Daoy (cell line): ENCODE measurements around the gene TMX4. TPM values are rescaled to one million over a fixed set of nuclear protein-coding genes. Genes with fewer than 3 reads are reported as not detected.

ENCODE experiments used
- DNase-seq: peaks from one replicate; pipeline ENCODE4 v3.0.0-alpha.2; 2015; ENCODE audit warnings: low read depth
- total RNA-seq: library from RNA; depleted of rRNA; stranded (reverse); fragments of >200 nt; shearing (Covaris generic); gene quantifications from 2 replicates; pipeline ENCODE4 v1.2.3, GENCODE V29; 2014

TMX4 gene
- total RNA-seq, 1 experiment from 2014 or later: 10.2 TPM

GRCh38 chr20:8019998-8020247 lies 362 bp upstream of the TMX4 start:
- no peak for DNase-seq

- DNase-seq: peak; percentile 68
These were observed 659 bp downstream of the TMX4 start for GRCh38 chr20:8018958-8019245.

- DNase-seq: no peak
These were observed 6.8 kb downstream of the TMX4 start for GRCh38 chr20:8012724-8013123.

GRCh38 chr20:8008733-8009132 lies 10.8 kb downstream of the TMX4 start:
- DNase-seq: no peak

DNA sequence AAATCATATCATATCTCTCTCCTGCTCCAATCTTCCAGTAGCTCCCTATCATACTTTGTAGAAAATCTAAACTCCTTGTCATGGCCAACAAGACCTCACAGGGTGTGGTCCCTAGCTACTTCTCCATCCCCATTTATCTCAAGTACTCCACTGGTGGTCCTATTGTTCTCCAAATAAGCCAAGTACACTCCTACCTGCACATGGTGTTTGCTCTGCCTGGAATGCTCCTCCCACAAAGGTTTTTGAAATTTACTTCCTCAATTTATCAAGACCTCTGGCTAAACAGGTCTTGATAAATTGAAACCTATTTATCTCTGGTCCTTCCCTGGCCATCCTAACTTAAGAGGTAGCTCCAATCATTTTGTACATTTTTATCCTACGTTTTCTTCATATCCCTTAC lies 12.1 kb downstream of the TMX4 start:
- DNase-seq: no peak

- no peak for DNase-seq
These were observed 13.8 kb downstream of the TMX4 start for GRCh38 chr20:8005575-8006366.

GRCh38 chr20:8005033-8005432 lies 14.5 kb downstream of the TMX4 start:
- DNase-seq: no peak

- no peak for DNase-seq
These were observed 17.5 kb downstream of the TMX4 start for GRCh38 chr20:8002056-8002455.

GRCh38 chr20:8000796-8001195 lies 18.8 kb downstream of the TMX4 start:
- no peak for DNase-seq

DNA sequence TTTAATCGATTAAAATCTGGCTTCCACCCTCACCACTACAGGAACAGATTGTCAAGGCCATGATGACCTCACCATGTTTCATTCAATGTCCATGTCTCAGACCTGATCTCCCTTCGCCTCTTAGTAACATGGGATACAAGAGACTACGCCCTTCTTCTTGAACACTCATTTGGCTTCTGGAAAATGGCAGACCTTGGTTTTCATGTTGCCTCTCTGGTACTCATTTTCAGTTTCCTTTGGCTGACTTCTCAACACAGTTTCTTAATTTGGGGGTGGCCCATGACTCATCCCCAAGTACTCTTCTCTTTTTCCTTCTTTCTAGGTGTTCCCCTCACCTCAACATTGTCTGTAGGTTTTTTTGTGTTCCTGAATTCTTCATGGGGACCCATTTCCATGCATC lies 22.7 kb downstream of the TMX4 start:
- DNase-seq: no peak

GRCh38 chr20:7994809-7995208 lies 24.8 kb downstream of the TMX4 start:
- DNase-seq: no peak

DNA sequence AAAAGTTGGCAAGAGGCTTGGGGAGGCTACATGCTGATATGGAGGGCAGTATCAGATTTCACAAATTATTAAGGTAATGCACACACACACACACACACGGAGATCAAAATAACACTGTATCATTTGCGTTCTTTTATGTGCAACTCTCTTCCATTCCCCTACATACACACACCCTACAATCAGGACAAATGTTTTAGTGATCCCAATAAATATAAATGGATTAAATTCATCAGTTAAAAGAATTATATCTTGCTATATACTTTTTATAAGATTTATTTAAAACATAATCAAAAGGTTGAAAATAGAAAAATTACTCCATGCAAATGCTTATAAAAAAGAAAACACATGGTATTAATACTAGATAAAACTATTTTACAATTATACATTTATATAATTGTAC lies 25.9 kb downstream of the TMX4 start:
- DNase-seq: no peak

GRCh38 chr20:7993238-7993637 lies 26.3 kb downstream of the TMX4 start:
- no peak for DNase-seq

DNA sequence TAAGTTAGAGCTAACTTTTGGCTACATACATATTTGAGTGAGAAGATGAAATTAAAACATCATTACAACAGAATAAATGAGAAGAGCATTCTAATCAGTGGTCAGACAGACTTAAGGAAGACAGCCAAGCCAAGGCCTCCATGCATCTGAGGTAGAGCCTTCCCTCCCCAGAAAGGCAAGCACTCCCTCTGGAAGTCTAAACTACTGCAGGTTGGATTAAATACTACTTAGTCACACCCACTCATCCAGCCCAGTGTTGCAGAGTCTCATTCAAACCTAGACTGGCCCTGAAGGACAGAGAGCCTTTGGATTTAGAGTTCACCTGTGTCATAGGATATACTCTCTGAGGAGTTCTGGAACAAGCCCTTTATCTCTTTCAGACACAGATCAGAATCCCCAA lies 29.2 kb downstream of the TMX4 start:
- no peak for DNase-seq

GRCh38 chr20:7989379-7989778 lies 30.2 kb downstream of the TMX4 start:
- no peak for DNase-seq

- DNase-seq: no peak
These were observed 33.6 kb downstream of the TMX4 start for GRCh38 chr20:7985916-7986315.

- DNase-seq: no peak
These were observed 35.4 kb downstream of the TMX4 start for GRCh38 chr20:7984192-7984591.

- DNase-seq: no peak
These were observed 38.2 kb downstream of the TMX4 start for GRCh38 chr20:7981374-7981773.

DNA sequence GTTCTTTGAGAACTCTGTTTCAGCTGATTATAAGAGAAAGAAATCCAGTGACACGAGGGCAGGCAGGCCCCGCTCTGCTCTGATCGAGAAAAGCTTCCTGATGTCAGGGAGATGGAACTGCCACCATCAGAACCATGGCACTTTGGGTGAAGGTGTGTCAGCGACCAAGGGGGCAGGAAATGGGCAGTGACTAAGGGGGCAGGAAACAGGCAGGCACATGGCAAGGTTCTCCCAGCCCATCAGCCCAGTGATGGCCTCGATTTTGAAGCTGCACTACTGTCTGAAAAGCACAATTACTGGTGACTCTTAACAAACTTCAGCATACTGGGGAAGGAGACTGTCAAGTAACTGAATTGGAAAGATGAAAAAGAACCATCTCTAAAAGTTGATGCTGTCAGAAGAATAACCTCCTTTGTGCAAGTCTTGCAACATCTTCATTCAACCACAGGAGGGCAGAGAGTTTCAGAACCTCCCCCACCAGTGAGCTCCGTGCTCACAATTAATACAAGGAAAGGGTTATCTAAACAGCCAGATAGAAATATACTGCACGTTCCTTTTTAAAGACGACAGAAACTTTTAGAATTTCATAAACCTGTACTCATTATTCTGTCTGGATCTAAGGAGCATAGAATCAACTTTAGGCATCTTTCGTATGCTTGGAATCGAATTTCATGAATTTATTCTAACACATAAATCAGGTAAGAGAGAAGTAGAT lies 39.1 kb downstream of the TMX4 start:
- peak; percentile 19 for DNase-seq

GRCh38 chr20:7977709-7978108 lies 41.9 kb downstream of the TMX4 start:
- no peak for DNase-seq

DNA sequence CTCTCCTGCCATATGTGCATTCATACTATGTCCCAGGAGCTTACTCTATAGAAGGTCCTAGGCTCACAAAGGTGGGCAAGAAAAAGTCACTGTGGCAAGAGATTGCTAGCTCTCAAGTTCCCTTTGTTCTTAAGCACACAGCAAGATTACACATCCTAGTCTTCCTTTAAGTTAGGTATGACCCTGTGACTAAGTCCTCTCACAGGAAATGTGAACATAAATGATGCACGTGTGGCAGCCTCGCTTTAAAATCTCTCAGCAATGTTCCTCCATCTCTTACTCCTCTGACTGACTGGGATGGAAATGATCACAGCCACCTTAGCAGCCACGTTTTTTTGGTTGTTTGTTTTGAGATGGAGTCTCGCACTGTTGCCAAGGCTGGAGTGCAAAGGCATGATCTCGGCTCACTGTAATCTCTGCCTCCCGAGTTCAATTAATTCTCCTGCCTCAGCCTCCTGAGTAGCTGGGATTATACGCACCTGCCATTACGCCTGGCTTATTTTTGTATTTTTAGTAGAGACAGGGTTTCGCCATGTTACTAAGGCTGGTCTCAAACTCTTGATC lies 43.6 kb downstream of the TMX4 start:
- DNase-seq: no peak

- no peak for DNase-seq
These were observed 44.7 kb downstream of the TMX4 start for GRCh38 chr20:7974785-7975435.
